Activated CD4-positive, alpha-beta T cell treated with anti-CD3 and anti-CD28 coated beads for 36 hours (primary cell): ENCODE data around the gene AKAP6. TPM values are rescaled to one million over a fixed set of nuclear protein-coding genes. Genes with fewer than 3 reads are reported as not detected.

Experiments used
- ATAC-seq: fragments of 200-7000 bp; cut with Tn5 transposase; one replicate; pipeline ENCODE4 v1.10.0; 2021; ENCODE audit warnings: mild to moderate bottlenecking, moderate library complexity
- CTCF ChIA-PET: fragments of 350-600 bp; sonication (Branson Sonifier 250); formaldehyde crosslinking; loops from one replicate; lab custom pipeline; 2021; ENCODE audit warnings: antibody characterized with exemption; lab: Charles Lee
- POLR2A ChIA-PET: fragments of 350-600 bp; sonication (Branson Sonifier 250); formaldehyde crosslinking; loops from one replicate; lab custom pipeline; 2021; ENCODE audit warnings: antibody characterized with exemption, inconsistent platforms; lab: Charles Lee
- DNase-seq: peaks from one replicate; pipeline ENCODE4 v3.0.0-alpha.2; 2020
- H3K27ac Mint-ChIP-seq: one replicate; pipeline ENCODE4 v1.8.0; 2021; ENCODE audit warnings: mixed read lengths
- H3K27me3 Mint-ChIP-seq: one replicate; pipeline ENCODE4 v1.8.0; 2021; ENCODE audit warnings: mixed read lengths
- H3K36me3 Mint-ChIP-seq: one replicate; pipeline ENCODE4 v1.8.0; 2021; ENCODE audit warnings: low read depth, mixed read lengths
- H3K4me1 Mint-ChIP-seq: one replicate; pipeline ENCODE4 v1.8.0; 2021; ENCODE audit warnings: mixed read lengths
- H3K4me3 Mint-ChIP-seq: one replicate; pipeline ENCODE4 v1.8.0; 2021; ENCODE audit warnings: mild to moderate bottlenecking, moderate library complexity, mixed read lengths
- H3K9me3 Mint-ChIP-seq: one replicate; pipeline ENCODE4 v1.8.0; 2021; ENCODE audit warnings: low read depth, mixed read lengths
- intact Hi-C, 2 experiments: fragments of 100-400 bp; cut with DNase I in 1 of 2; cut with micrococcal nuclease in 1 of 2; formaldehyde crosslinking; loops; one replicate each; pipeline versions ENCODE4 v1.14.2 to v1.15.1; 2022 to 2024; cut with DNase I, micrococcal nuclease
- total RNA-seq, 2 experiments: library from RNA; stranded (reverse); gene quantifications; one replicate each; pipeline ENCODE4 v1.2.3, GENCODE V29; 2021

The AKAP6 gene
- total RNA-seq, 2 experiments from 2014 or later, result 1.1 to 2.0 TPM

- Mint-ChIP-seq H3K36me3 (no peaks in the 10 kb centered on the region), H3K4me1 (no peaks in the 10 kb centered on the region), H3K27me3 (no peaks in the 10 kb centered on the region), H3K27ac (no peak overlapping the region), H3K4me3 (no peak overlapping the region), H3K9me3 (peaks cover 19% of the 10 kb centered on the region)
- intact Hi-C loops, result no loop called here
- no peak for ATAC-seq
- ChIA-PET CTCF (interaction anchor here (0.6 kb wide), 1 partner anchor 112 kb away, joined by 3 read pairs; no protein-coding TSS in a partner anchor), POLR2A (no interaction called here)
- DNase-seq, result no peak
Measured at GRCh38 chr14:32756173-32756572, 427.1 kb downstream of the AKAP6 start.

- no peak for ATAC-seq
- no peak for DNase-seq
- H3K4me3 Mint-ChIP-seq, result no peak overlapping the region
- H3K4me1 Mint-ChIP-seq, result no peaks in the 10 kb centered on the region
- peaks cover 18% of the 10 kb centered on the region for H3K9me3 Mint-ChIP-seq
- H3K27ac Mint-ChIP-seq, result no peak overlapping the region
- POLR2A ChIA-PET, result no interaction called here
- intact Hi-C loops, result no loop called here
- no peaks in the 10 kb centered on the region for H3K36me3 Mint-ChIP-seq
- CTCF ChIA-PET, result interaction anchor here (0.7 kb wide), 1 partner anchor 342 kb away, joined by 3 read pairs; no protein-coding TSS in a partner anchor
- H3K27me3 Mint-ChIP-seq, result no peaks in the 10 kb centered on the region
Measured at GRCh38 chr14:32756775-32757174, 427.7 kb downstream of the AKAP6 start.

GRCh38 chr14:32757568-32757967 is 428.5 kb downstream of the AKAP6 start:
- POLR2A ChIA-PET, result no interaction called here
- H3K27ac Mint-ChIP-seq, result no peak overlapping the region
- H3K36me3 Mint-ChIP-seq, result no peaks in the 10 kb centered on the region
- peaks cover 17% of the 10 kb centered on the region for H3K9me3 Mint-ChIP-seq
- no peak for DNase-seq
- no peaks in the 10 kb centered on the region for H3K27me3 Mint-ChIP-seq
- CTCF ChIA-PET, result no interaction called here
- intact Hi-C loops, result no loop called here
- ATAC-seq, result no peak
- no peak overlapping the region for H3K4me3 Mint-ChIP-seq
- no peaks in the 10 kb centered on the region for H3K4me1 Mint-ChIP-seq

GRCh38 chr14:32761381-32761968 is 432.4 kb downstream of the AKAP6 start:
- CTCF ChIA-PET, result no interaction called here
- POLR2A ChIA-PET, result no interaction called here
- DNase-seq, result no peak
- H3K4me1 Mint-ChIP-seq, result no peaks in the 10 kb centered on the region
- H3K27me3 Mint-ChIP-seq, result no peaks in the 10 kb centered on the region
- no peaks in the 10 kb centered on the region for H3K36me3 Mint-ChIP-seq
- H3K27ac Mint-ChIP-seq, result no peak overlapping the region
- no peak for ATAC-seq
- intact Hi-C loops, result no loop called here
- peaks cover 2% of the 10 kb centered on the region for H3K9me3 Mint-ChIP-seq
- H3K4me3 Mint-ChIP-seq, result no peak overlapping the region

GRCh38 chr14:32762886-32763285 is 433.8 kb downstream of the AKAP6 start:
- no peak for DNase-seq
- ChIA-PET POLR2A (no interaction called here), CTCF (no interaction called here)
- no peak overlapping the region for H3K27ac Mint-ChIP-seq
- no peaks in the 10 kb centered on the region for H3K36me3 Mint-ChIP-seq
- peaks cover 2% of the 10 kb centered on the region for H3K9me3 Mint-ChIP-seq
- H3K27me3 Mint-ChIP-seq, result no peaks in the 10 kb centered on the region
- ATAC-seq, result no peak
- H3K4me3 Mint-ChIP-seq, result no peak overlapping the region
- intact Hi-C loops, result no loop called here
- no peaks in the 10 kb centered on the region for H3K4me1 Mint-ChIP-seq

GRCh38 chr14:32763673-32764072 is 434.6 kb downstream of the AKAP6 start:
- Mint-ChIP-seq H3K4me1 (no peaks in the 10 kb centered on the region), H3K4me3 (no peak overlapping the region), H3K27me3 (no peaks in the 10 kb centered on the region), H3K36me3 (no peaks in the 10 kb centered on the region), H3K27ac (no peak overlapping the region), H3K9me3 (peaks cover 2% of the 10 kb centered on the region)
- POLR2A ChIA-PET, result no interaction called here
- CTCF ChIA-PET, result no interaction called here
- DNase-seq (no peak), ATAC-seq (no peak)
- intact Hi-C loops, result no loop called here

GRCh38 chr14:32764131-32764530 is 435.0 kb downstream of the AKAP6 start:
- POLR2A ChIA-PET, result no interaction called here
- Mint-ChIP-seq H3K9me3 (peaks cover 2% of the 10 kb centered on the region), H3K36me3 (no peaks in the 10 kb centered on the region), H3K4me3 (no peak overlapping the region), H3K27ac (no peak overlapping the region), H3K4me1 (no peaks in the 10 kb centered on the region), H3K27me3 (no peaks in the 10 kb centered on the region)
- no peak for ATAC-seq
- CTCF ChIA-PET, result no interaction called here
- intact Hi-C loops, result no loop called here
- DNase-seq, result no peak

- Mint-ChIP-seq H3K4me1 (no peaks in the 10 kb centered on the region), H3K4me3 (no peak overlapping the region), H3K27ac (no peak overlapping the region), H3K9me3 (no peaks in the 10 kb centered on the region), H3K27me3 (no peaks in the 10 kb centered on the region), H3K36me3 (no peaks in the 10 kb centered on the region)
- ChIA-PET CTCF (no interaction called here), POLR2A (no interaction called here)
- intact Hi-C loops, result no loop called here
- no peak for DNase-seq
- no peak for ATAC-seq
Measured at GRCh38 chr14:32770422-32770821, 441.3 kb downstream of the AKAP6 start.

- H3K4me3 Mint-ChIP-seq, result no peak overlapping the region
- H3K9me3 Mint-ChIP-seq, result no peaks in the 10 kb centered on the region
- no peaks in the 10 kb centered on the region for H3K36me3 Mint-ChIP-seq
- no peaks in the 10 kb centered on the region for H3K4me1 Mint-ChIP-seq
- intact Hi-C loops, result no loop called here
- ATAC-seq, result no peak
- H3K27me3 Mint-ChIP-seq, result no peaks in the 10 kb centered on the region
- POLR2A ChIA-PET, result no interaction called here
- no peak overlapping the region for H3K27ac Mint-ChIP-seq
- no peak for DNase-seq
- CTCF ChIA-PET, result interaction anchor here (0.7 kb wide), 1 partner anchor 198 kb away, joined by 4 read pairs; no protein-coding TSS in a partner anchor
Measured at GRCh38 chr14:32774214-32774613, 445.1 kb downstream of the AKAP6 start.

- CTCF ChIA-PET, result interaction anchor here (1.2 kb wide), 1 partner anchor 35 kb away, joined by 3 read pairs; no protein-coding TSS in a partner anchor
- H3K4me1 Mint-ChIP-seq, result no peaks in the 10 kb centered on the region
Measured at GRCh38 chr14:32779840-32780239, 450.7 kb downstream of the AKAP6 start.

GRCh38 chr14:32784405-32784804 is 455.3 kb downstream of the AKAP6 start:
- ATAC-seq (no peak), DNase-seq (no peak)
- CTCF ChIA-PET, result no interaction called here
- Mint-ChIP-seq H3K36me3 (no peaks in the 10 kb centered on the region), H3K27me3 (no peaks in the 10 kb centered on the region), H3K4me3 (no peak overlapping the region), H3K9me3 (no peaks in the 10 kb centered on the region), H3K27ac (no peak overlapping the region), H3K4me1 (no peaks in the 10 kb centered on the region)
- POLR2A ChIA-PET, result no interaction called here
- intact Hi-C loops, result no loop called here

More at GRCh38 chr14:32779840-32780239, 450.7 kb downstream of the AKAP6 start:
- H3K27me3 Mint-ChIP-seq, result no peaks in the 10 kb centered on the region
- no peak for DNase-seq
- H3K4me3 Mint-ChIP-seq, result no peak overlapping the region
- intact Hi-C loops, result no loop called here
- H3K9me3 Mint-ChIP-seq, result no peaks in the 10 kb centered on the region
- H3K27ac Mint-ChIP-seq, result no peak overlapping the region
- H3K36me3 Mint-ChIP-seq, result no peaks in the 10 kb centered on the region
- POLR2A ChIA-PET, result no interaction called here
- ATAC-seq, result no peak

- no peak overlapping the region for H3K4me3 Mint-ChIP-seq
- H3K36me3 Mint-ChIP-seq, result no peaks in the 10 kb centered on the region
- no peak for ATAC-seq
- ChIA-PET CTCF (no interaction called here), POLR2A (no interaction called here)
- no peaks in the 10 kb centered on the region for H3K4me1 Mint-ChIP-seq
- H3K27ac Mint-ChIP-seq, result no peak overlapping the region
- peaks cover 5% of the 10 kb centered on the region for H3K9me3 Mint-ChIP-seq
- H3K27me3 Mint-ChIP-seq, result no peaks in the 10 kb centered on the region
- no peak for DNase-seq
- intact Hi-C loops, result no loop called here
Measured at GRCh38 chr14:32785585-32785984, 456.5 kb downstream of the AKAP6 start.
